SK-N-MC (cell line): Measurements from ENCODE around the gene ABHD16B.

Experiments used
- EZH2 ChIP-seq: fragments of 200-600 bp; sonication (generic); IDR thresholded peaks from one replicate; pipeline ENCODE4 v1.6.1; 2017; ENCODE audit warnings: antibody characterized with exemption
- POLR2AphosphoS5 ChIP-seq: IDR thresholded peaks from 2 replicates; pipeline ENCODE4 v1.6.1; 2012; ENCODE audit warnings: mild to moderate bottlenecking, low read depth, low read length, borderline replicate concordance

DNA sequence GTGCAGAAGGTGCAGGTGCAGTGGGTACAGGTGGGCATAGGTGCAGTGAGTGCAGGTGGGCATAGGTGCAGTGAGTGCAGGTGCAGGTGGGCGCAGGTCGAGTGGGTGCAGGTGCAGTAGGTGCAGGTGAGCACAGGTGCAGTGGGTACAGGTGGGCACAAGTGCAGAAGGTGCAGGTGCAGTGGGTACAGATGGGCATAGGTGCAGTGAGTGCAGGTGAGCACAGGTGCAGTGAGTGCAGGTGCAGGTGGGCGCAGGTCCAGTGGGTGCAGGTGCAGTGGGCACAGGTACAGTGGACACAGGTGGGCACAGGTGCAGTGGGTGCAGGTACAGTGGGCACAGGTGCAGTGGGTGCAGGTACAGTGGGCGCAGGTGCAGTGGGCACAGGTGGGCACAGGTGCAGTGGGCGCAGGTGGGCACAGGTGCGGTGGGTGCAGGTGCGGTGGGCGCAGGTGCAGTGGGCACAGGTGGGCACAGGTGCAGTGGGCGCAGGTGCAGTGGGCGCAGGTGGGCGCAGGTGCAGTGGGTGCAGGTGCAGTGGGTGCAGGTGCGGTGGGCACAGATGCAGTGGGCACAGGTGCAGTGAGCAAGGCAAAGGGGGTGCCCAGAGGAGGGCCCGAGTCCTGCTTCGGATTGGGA is 45.6 kb upstream of the ABHD16B start:
- TF ChIP-seq EZH2 (no peak), POLR2AphosphoS5 (no peak)
